GM23338 (cell line): ENCODE measurements around the gene UNC5C. TPM values are rescaled to one million over a fixed set of nuclear protein-coding genes. Genes with fewer than 3 reads are reported as not detected.

Experiments used
- ATAC-seq: fragments of 200-7000 bp; cut with Tn5 transposase; 3 replicates; pipeline ENCODE4 v1.9.1; 2020
- DNase-seq: peaks from one replicate; pipeline ENCODE4 v3.0.0-alpha.2; 2015; ENCODE audit warnings: low spot score
- H2AFZ ChIP-seq: fragments of 200-600 bp; sonication (generic); 2 replicates; pipeline ENCODE4 v1.8.0; 2016; ENCODE audit warnings: antibody characterized with exemption, mild to moderate bottlenecking, moderate library complexity
- H3F3A ChIP-seq: fragments of 200-600 bp; sonication (generic); replicated peaks from 2 replicates; pipeline ENCODE4 v1.8.0; 2017; ENCODE audit warnings: antibody characterized with exemption, mixed run types, low read depth
- H3K27ac ChIP-seq: fragments of 200-600 bp; sonication (generic); 2 replicates; pipeline ENCODE4 v1.6.1; 2016; ENCODE audit warnings: low read depth
- H3K27me3 ChIP-seq: fragments of 200-600 bp; sonication (generic); 2 replicates; pipeline ENCODE4 v1.8.0; 2016; ENCODE audit warnings: mild to moderate bottlenecking, mixed run types, moderate library complexity; ENCODE audit not compliant: insufficient read depth
- H3K36me3 ChIP-seq: fragments of 200-600 bp; sonication (generic); 2 replicates; pipeline ENCODE4 v1.8.0; 2016; ENCODE audit warnings: mild to moderate bottlenecking; ENCODE audit not compliant: insufficient read depth
- H3K4me1 ChIP-seq: fragments of 200-600 bp; sonication (generic); 2 replicates; pipeline ENCODE4 v1.8.0; 2016; ENCODE audit warnings: mild to moderate bottlenecking, moderate library complexity; ENCODE audit not compliant: insufficient read depth
- H3K4me2 ChIP-seq: fragments of 200-600 bp; sonication (generic); 2 replicates; pipeline ENCODE4 v1.7.1; 2017; ENCODE audit warnings: mixed run types
- H3K4me3 ChIP-seq: fragments of 200-600 bp; sonication (generic); 2 replicates; pipeline ENCODE4 v1.6.1; 2016; ENCODE audit warnings: mixed run types
- H3K79me2 ChIP-seq: fragments of 200-600 bp; sonication (generic); replicated peaks from 2 replicates; pipeline ENCODE4 v1.8.0; 2017; ENCODE audit warnings: mild to moderate bottlenecking; ENCODE audit not compliant: insufficient read depth
- H3K9me2 ChIP-seq: fragments of 200-600 bp; sonication (generic); 2 replicates; pipeline ENCODE4 v1.8.0; 2017; ENCODE audit not compliant: insufficient read depth
- H4K20me1 ChIP-seq: fragments of 200-600 bp; sonication (generic); replicated peaks from 2 replicates; pipeline ENCODE4 v1.8.0; 2017; ENCODE audit warnings: mild to moderate bottlenecking; ENCODE audit not compliant: insufficient read depth
- H3K27ac Mint-ChIP-seq: 2 replicates; pipeline ENCODE4 v1.8.0; 2020; ENCODE audit warnings: inconsistent platforms, mild to moderate bottlenecking, moderate library complexity, mixed read lengths
- H3K27me3 Mint-ChIP-seq: 3 replicates; pipeline ENCODE4 v1.8.0; 2022; ENCODE audit warnings: low read depth, mild to moderate bottlenecking, moderate library complexity, mixed read lengths, inconsistent platforms; ENCODE audit not compliant: insufficient read depth, poor library complexity
- H3K36me3 Mint-ChIP-seq: 3 replicates; pipeline ENCODE4 v1.8.0; 2021; ENCODE audit warnings: low read depth, mild to moderate bottlenecking, inconsistent platforms, moderate library complexity, mixed read lengths
- H3K4me1 Mint-ChIP-seq: 3 replicates; pipeline ENCODE4 v1.8.0; 2020; ENCODE audit warnings: mild to moderate bottlenecking, inconsistent platforms, mixed read lengths
- H3K4me3 Mint-ChIP-seq: 3 replicates; pipeline ENCODE4 v1.8.0; 2021; ENCODE audit warnings: moderate library complexity, mild to moderate bottlenecking, inconsistent platforms, mixed read lengths
- H3K9me3 Mint-ChIP-seq: 3 replicates; pipeline ENCODE4 v1.8.0; 2020; ENCODE audit warnings: moderate library complexity, mild to moderate bottlenecking, inconsistent platforms, mixed read lengths
- CREB1 ChIP-seq: fragments of 250-450 bp; sonication (Bioruptor Pico); IDR thresholded peaks from 2 replicates; pipeline ENCODE4 v1.5.0; 2020; ENCODE audit warnings: low read depth, mild to moderate bottlenecking, moderate library complexity
- JUNB ChIP-seq: IDR thresholded peaks from one replicate; pipeline ENCODE4 v1.6.1; 2016; ENCODE audit warnings: antibody characterized with exemption; ENCODE audit not compliant: unreplicated experiment
- NANOG ChIP-seq: IDR thresholded peaks from 2 replicates; pipeline ENCODE4 v1.6.1; 2016; ENCODE audit warnings: antibody characterized with exemption, borderline replicate concordance
- POLR2AphosphoS5 ChIP-seq: IDR thresholded peaks from 2 replicates; pipeline ENCODE4 v1.6.1; 2016; ENCODE audit warnings: antibody characterized with exemption, low read depth
- STAT1 ChIP-seq: IDR thresholded peaks from one replicate; pipeline ENCODE4 v1.6.1; 2016; ENCODE audit warnings: antibody characterized with exemption; ENCODE audit not compliant: unreplicated experiment
- ZNF114 ChIP-seq: fragments of 250-450 bp; sonication (Bioruptor Pico); IDR thresholded peaks from 2 replicates; pipeline ENCODE4 v1.5.0; 2020; ENCODE audit warnings: mild to moderate bottlenecking, moderate library complexity
- polyA plus RNA-seq: library from polyadenylated mRNA; unstranded; fragments of >200 nt; fragmentation: Nextera tagmentation; extraction: Ambion mirVana; gene quantifications from 2 replicates; pipeline ENCODE4 v1.2.1, GENCODE V29; 2016
- total RNA-seq: library from RNA; depleted of rRNA; stranded (reverse); fragments of >200 nt; shearing (Covaris generic); gene quantifications from 2 replicates; pipeline ENCODE4 v1.2.3, GENCODE V29; 2014
- TF ChIP-seq, protein P1 (sequence below): IDR thresholded peaks from one replicate; pipeline ENCODE4 v1.6.1; 2018; ENCODE audit warnings: antibody characterized with exemption; ENCODE audit not compliant: unreplicated experiment
- TF ChIP-seq, protein P2 (sequence below): IDR thresholded peaks from 2 replicates; pipeline ENCODE4 v1.6.1; 2016; ENCODE audit warnings: antibody characterized with exemption
- TF ChIP-seq, protein P3 (sequence below), 2 experiments: fragments of 200-600 bp in 1 of 2; sonication (generic) in 1 of 2; conservative IDR thresholded peaks; 2 replicates each; pipeline versions ENCODE4 v1.5.1 to v1.6.1; 2016 to 2017; ENCODE audit warnings: antibody characterized with exemption in 2 of 2, low read depth in 2 of 2, mild to moderate bottlenecking in 2 of 2, moderate library complexity in 1 of 2

UNC5C gene
- total and polyA plus RNA-seq, 2 experiments from 2014 or later = 0.08 to 0.21 TPM

DNA sequence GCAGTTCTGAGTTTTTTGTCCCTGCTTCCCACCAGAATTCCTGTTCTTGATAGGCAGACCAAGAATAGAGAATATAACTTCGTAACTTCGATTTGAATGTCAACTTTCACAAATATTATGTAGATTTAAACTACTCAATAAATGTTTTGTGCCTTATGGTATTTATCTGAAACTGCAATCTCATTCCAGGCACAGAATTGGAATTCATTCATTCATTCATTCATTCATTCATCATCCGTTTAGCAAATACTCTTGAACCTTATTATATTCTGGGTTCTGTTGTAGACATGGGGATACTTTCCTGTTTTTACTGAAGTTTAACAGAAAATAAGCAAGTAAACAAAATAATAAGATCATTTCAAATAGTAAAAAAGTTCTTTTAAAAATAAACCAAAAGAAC lies 324.4 kb downstream of the UNC5C start:
- no peak for ATAC-seq

More for the DNA sequence above, 324.4 kb downstream of the UNC5C start:
- Histone ChIP-seq H3K9me2 (no peaks in the 10 kb centered on the region), H3K27me3 (no peaks in the 10 kb centered on the region), H3K4me2 (no peak overlapping the region), H3K36me3 (no peaks in the 10 kb centered on the region), H3K4me1 (no peaks in the 10 kb centered on the region), H3F3A (no peaks in the 10 kb centered on the region), H3K79me2 (no peaks in the 10 kb centered on the region), H3K27ac (no peak overlapping the region), H2AFZ (no peak overlapping the region), H3K4me3 (no peak overlapping the region), H4K20me1 (no peaks in the 10 kb centered on the region)
- Mint-ChIP-seq H3K27me3 (no peaks in the 10 kb centered on the region), H3K4me1 (no peaks in the 10 kb centered on the region), H3K9me3 (no peaks in the 10 kb centered on the region), H3K27ac (no peak overlapping the region), H3K4me3 (no peak overlapping the region), H3K36me3 (no peaks in the 10 kb centered on the region)
- TF ChIP-seq ZNF114 (CRISPR knock-in tag) (no peak), POLR2AphosphoS5 (no peak), NANOG (no peak), JUNB (no peak), CREB1 (CRISPR knock-in tag) (no peak), STAT1 (no peak)
- TF ChIP-seq, protein P1, sequence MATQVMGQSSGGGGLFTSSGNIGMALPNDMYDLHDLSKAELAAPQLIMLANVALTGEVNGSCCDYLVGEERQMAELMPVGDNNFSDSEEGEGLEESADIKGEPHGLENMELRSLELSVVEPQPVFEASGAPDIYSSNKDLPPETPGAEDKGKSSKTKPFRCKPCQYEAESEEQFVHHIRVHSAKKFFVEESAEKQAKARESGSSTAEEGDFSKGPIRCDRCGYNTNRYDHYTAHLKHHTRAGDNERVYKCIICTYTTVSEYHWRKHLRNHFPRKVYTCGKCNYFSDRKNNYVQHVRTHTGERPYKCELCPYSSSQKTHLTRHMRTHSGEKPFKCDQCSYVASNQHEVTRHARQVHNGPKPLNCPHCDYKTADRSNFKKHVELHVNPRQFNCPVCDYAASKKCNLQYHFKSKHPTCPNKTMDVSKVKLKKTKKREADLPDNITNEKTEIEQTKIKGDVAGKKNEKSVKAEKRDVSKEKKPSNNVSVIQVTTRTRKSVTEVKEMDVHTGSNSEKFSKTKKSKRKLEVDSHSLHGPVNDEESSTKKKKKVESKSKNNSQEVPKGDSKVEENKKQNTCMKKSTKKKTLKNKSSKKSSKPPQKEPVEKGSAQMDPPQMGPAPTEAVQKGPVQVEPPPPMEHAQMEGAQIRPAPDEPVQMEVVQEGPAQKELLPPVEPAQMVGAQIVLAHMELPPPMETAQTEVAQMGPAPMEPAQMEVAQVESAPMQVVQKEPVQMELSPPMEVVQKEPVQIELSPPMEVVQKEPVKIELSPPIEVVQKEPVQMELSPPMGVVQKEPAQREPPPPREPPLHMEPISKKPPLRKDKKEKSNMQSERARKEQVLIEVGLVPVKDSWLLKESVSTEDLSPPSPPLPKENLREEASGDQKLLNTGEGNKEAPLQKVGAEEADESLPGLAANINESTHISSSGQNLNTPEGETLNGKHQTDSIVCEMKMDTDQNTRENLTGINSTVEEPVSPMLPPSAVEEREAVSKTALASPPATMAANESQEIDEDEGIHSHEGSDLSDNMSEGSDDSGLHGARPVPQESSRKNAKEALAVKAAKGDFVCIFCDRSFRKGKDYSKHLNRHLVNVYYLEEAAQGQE = no peak
- TF ChIP-seq, protein P2, sequence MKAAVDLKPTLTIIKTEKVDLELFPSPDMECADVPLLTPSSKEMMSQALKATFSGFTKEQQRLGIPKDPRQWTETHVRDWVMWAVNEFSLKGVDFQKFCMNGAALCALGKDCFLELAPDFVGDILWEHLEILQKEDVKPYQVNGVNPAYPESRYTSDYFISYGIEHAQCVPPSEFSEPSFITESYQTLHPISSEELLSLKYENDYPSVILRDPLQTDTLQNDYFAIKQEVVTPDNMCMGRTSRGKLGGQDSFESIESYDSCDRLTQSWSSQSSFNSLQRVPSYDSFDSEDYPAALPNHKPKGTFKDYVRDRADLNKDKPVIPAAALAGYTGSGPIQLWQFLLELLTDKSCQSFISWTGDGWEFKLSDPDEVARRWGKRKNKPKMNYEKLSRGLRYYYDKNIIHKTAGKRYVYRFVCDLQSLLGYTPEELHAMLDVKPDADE = no peak
- TF ChIP-seq, protein P3, sequence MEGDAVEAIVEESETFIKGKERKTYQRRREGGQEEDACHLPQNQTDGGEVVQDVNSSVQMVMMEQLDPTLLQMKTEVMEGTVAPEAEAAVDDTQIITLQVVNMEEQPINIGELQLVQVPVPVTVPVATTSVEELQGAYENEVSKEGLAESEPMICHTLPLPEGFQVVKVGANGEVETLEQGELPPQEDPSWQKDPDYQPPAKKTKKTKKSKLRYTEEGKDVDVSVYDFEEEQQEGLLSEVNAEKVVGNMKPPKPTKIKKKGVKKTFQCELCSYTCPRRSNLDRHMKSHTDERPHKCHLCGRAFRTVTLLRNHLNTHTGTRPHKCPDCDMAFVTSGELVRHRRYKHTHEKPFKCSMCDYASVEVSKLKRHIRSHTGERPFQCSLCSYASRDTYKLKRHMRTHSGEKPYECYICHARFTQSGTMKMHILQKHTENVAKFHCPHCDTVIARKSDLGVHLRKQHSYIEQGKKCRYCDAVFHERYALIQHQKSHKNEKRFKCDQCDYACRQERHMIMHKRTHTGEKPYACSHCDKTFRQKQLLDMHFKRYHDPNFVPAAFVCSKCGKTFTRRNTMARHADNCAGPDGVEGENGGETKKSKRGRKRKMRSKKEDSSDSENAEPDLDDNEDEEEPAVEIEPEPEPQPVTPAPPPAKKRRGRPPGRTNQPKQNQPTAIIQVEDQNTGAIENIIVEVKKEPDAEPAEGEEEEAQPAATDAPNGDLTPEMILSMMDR (conservative IDR thresholded peaks at IDR 0.05; ENCODE audit: low read depth in 2 of 2) = no peak
- no peak for DNase-seq
